Activated CD4-positive, alpha-beta T cell treated with anti-CD3 and anti-CD28 coated beads, Interleukin-2, amount 50 U/mL, for 48 hours (primary cell): ENCODE measurements around the gene DLG2.

Source experiments
- DNase-seq, 2 experiments: peaks; one replicate each; pipeline ENCODE4 v3.0.0-alpha.2; 2020

The DLG2 gene

DNA sequence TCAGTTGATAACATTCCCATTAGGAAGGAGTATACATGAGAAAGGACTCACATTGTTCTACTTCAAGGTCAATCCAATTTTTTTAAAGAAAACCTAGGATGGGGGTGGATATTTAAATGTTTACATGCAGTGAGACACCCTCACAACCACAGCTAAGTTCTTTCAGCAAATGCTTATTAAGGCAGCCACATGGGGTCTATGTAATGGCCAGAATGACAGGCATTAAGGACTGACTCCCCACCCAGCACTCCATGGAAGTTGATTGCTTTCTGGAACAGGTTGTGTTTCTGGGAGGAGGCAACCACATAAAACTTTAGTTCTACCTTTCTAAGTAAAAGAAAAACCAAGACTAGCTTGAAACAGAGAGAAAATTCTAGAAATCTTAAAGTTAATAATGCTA is 1678.9 kb downstream of the DLG2 start:
- no peak for DNase-seq

GRCh38 chr11:83945976-83946375 is 1681.2 kb downstream of the DLG2 start:
- no peak for DNase-seq

GRCh38 chr11:83941050-83941449 is 1686.1 kb downstream of the DLG2 start:
- DNase-seq = no peak

- DNase-seq = no peak
Observed at GRCh38 chr11:83938148-83938547, 1689.0 kb downstream of the DLG2 start.

DNA sequence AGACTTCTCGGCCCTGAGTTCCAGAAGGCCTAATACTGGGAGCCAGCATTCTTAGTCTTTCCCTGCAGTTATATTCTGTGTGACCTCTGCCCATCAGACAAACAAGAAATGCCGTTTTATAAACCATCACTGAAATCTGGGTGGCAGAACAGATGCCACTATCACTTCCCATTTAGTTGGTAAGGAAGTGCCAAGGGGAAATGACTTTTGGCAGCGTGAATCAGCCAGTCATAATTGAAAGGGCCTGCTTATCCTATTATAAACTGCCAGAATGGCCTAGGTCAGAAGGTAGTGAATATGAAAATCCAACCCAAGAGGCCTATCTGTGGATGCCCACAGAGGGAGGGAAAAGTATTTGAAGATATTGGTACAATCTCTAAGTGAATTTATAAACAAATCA is 1694.1 kb downstream of the DLG2 start:
- DNase-seq = no peak

GRCh38 chr11:83927422-83927821 is 1699.7 kb downstream of the DLG2 start:
- no peak for DNase-seq

GRCh38 chr11:83924795-83925542 is 1702.2 kb downstream of the DLG2 start:
- DNase-seq = no peak

- DNase-seq = no peak
Observed at GRCh38 chr11:83923961-83924360, 1703.2 kb downstream of the DLG2 start.

DNA sequence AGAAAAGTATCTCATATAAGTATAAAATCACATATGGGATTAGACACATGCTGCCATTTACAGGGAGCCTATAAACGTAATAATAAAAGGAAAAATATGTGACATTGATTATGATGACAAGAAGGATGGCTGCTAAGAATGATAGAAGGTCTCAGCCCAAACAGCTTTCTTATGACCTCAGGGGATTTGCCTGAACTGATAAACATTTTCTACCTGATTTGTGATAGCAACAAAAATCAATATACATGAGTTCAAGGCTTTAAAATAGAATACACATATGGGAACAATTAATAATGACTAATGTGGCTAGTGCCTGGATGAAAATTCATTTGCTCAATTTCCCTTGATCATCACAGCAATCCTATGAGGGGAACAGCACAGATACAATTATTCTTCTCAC is 1704.2 kb downstream of the DLG2 start:
- DNase-seq = no peak

DNA sequence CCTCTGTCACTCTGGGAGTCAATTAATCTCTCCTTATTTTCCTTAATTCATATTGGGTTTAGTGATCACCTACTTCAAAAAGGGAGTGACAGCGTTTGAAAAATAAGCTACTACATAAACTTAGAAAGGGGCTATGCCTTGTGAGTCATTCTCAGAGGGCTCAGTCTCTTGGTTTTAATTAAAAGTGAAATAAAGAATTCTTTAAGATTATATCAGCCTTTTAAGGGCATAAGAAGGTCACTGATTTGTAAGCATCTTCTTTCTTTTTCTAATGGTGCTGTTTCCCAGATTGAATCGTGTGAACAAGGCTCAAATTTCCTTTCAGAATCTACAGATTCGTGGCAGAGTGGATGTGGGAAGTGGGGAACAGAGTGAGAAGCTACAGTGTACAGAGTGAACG is 1704.8 kb downstream of the DLG2 start:
- DNase-seq = no peak

- DNase-seq = no peak
Observed at GRCh38 chr11:83921447-83922192, 1705.5 kb downstream of the DLG2 start.

GRCh38 chr11:83918476-83918875 is 1708.7 kb downstream of the DLG2 start:
- no peak for DNase-seq

DNA sequence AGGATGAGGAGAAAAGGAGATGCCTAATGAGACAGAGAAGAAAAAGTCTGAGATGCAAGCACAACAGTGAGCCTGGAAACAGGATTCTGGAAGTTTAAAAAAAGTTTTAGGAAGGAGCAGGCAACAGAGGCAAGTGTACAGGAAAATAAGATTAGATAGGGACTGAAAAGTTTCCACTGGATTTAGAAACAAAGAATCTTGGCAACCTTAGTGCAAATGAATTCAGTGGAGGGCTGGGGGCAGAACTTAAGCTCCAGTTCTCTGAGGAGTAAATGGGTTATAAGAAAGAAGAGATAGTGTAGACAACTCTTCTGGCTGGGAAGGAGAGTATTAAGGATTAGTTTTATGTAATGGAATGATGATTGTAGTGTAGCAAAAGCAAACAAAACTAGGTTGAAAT is 1712.1 kb downstream of the DLG2 start:
- no peak for DNase-seq

DNA sequence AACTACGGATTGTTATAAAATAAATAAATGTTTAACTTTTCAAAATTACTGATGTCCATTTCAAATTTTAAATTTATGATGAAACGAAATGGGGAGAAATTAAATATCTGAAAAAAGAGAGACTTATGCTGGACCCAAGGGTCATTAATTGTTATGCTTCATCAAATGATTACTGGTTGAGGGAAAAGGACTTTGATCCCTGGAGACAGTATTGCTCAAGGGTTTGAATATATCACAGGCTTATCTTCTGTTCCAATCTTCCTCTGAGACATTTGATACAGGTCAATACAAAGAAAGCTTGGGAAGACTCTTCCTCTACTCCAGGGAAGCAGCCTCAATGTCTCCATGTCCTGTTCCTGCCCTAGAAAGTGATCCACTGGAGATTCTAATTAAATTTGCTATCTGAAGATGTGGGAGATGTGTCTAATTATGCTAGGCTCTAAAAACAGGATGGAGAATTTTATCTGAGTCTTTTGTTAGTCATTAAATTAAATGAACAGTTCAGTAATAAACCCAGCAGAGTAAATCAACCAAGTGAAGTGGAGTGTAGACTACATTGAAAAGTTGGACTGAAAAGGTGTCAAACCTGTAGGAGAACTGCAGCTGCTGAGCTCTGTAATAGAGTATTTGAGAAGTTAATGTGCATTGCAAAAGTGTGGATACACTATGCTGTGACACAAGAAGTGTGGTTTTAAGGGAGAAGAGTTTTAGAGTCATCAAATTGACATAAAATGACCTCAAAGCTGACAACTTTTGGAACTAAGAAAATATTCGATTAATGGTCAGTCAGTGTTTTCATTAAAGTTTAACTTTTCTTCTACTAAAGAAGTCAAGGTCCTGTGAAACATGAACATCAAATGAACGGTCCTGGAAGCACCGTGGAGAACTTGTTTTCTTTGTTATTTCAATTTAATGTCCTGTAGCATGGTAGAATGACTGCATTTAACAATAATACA is 1717.3 kb downstream of the DLG2 start:
- no peak for DNase-seq

DNA sequence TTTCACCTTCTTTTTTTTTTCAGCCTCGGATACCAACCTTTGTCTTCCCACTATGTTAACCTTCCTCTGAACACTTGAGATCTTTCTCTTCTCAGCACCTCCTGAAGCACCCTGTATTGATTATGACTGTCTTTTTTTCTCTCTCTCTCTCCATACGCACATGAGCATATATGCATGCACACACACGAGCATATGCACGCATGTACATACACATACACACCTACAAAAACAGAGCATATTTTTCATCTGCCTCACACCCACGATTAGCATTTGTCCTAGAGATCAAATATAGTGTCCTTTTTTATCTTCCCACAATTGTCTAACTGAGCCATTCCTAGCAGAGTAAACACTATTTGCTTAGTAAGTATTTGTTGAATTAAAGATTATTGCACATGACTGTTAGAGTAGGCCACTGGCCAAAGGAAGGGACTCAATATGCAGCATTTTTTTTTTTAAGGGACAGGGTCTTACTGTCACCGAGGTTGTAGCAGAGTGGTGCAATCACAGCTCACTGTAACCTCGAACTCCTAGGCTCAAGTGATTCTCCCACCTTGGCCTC is 1718.8 kb downstream of the DLG2 start:
- no peak for DNase-seq

GRCh38 chr11:83895516-83895915 is 1731.6 kb downstream of the DLG2 start:
- DNase-seq = no peak

DNA sequence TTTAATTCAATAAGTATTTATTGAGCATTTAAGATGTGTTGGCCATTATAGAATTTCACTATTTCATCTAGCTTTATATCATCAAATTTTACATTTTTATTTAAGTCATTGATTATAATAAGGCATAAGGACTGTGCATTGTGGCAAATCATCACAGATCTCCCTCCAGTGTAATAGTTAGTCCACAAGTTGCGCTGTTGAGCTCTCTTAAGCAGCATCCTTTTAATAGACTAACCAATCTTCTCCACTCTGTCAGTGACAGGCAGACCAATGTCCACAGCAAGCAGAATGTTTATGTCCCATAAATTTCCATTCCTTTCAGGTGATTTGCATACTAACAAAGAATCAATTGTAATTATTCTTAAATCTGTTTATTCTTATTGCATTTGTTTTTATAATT is 1745.7 kb downstream of the DLG2 start:
- no peak for DNase-seq

DNA sequence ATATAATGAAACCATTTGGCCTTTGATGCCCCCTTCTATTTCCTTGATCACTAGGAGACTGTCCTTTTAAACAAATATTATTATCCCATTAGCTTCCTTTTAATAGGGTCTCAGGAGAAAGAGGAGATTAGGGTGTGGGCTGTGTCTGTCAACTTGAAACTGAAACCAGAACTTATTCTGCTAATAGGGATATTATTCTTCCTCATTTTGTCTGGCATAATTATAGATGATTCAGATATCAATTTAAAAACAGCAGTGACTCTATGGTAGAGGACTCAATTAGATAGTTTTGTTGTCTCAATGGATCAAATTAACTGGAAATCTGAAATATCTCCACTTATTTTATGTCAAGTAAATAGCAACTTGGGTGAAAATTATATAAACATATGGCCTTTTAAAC is 1756.1 kb downstream of the DLG2 start:
- DNase-seq = no peak

DNA sequence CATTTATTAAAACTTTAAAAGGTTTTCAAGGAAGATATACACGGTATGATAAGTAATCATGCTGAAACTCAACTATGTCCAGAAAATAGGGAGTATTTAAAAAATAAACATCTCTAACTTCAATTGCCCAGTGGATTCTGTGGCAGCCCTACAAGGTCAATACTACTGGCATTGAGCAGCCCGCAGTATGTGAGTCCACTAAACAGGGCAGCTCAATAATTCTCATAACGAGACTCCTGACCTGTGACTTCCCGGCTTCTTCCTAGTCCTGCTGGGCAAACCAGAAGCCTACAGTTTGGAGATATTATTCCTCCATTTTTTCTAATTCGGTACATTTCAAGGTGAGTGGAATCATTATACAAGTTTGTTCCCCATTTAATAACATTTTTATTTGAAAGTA is 1760.5 kb downstream of the DLG2 start:
- no peak for DNase-seq

GRCh38 chr11:83865636-83866461 is 1761.3 kb downstream of the DLG2 start:
- no peak for DNase-seq

DNA sequence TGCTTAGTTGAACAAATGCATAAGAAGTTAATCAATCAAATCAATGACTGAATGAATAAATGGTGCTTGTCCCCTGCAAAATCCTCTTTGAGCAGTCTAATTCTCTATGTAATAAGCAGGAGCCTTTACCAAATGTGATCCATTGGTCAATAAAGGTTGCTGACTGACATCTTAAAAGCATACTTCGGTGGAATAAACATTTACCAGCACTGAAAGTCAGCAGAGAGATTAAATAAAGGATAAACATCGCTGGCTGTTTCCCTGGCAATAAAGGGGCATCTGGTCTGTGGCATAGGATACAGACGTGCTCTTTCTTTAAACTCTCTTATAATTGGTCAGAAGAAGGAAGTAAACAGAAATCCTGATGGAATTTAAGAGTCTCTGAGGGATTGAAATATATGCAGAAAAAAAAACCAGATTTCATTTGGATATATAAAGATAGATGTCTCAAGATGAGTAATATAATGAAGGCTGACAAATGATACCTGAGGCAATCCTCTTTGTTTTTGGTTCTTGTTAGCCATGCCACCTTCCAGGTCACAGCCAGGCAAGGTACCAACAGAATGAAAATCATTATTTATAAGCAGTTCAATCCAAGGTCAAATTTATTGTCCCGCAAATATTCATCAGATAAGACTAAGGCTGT is 1762.6 kb downstream of the DLG2 start:
- no peak for DNase-seq

DNA sequence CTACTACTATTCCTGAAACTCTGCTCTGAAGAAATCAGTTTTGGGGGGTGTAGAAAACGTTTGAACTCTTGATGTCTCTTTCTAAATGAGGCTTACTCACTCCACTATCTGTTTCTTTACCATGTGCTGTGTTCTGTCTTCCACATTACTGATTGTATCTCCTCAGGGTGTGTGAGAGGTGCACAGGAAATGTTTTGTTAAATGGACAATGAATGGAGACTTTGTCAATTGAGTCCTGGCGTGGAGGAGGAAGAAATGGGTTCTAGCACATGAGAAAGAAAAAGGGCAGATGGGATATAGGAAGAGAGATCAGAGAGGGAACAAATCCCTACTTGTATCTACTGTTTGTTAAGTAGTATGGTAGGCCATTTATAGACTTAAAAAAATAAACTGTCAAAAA is 1763.9 kb downstream of the DLG2 start:
- no peak for DNase-seq
